Gastrocnemius medialis (tissue), 4 donors: ENCODE measurements around the gene ADAMTS2. TPM values are rescaled to one million over a fixed set of nuclear protein-coding genes. Genes with fewer than 3 reads are reported as not detected.

ENCODE experiments used
- ATAC-seq, 2 donors: fragments of 150-250 bp; one replicate each; pipeline ENCODE4 v1.9.1; 2016
- DNase-seq, 2 donors: peaks; one replicate each; pipeline ENCODE4 v3.0.0-alpha.2; 2019
- H3K27ac ChIP-seq, 4 donors: fragments of 200-600 bp; sonication (generic); 1 replicate in 1 of 4; 2 replicates in 3 of 4; pipeline ENCODE4 v1.5.1; 2016 to 2018; ENCODE audit warnings: mild to moderate bottlenecking in 2 of 4, moderate library complexity in 1 of 4
- H3K27me3 ChIP-seq, 3 donors: fragments of 200-600 bp; sonication (generic) in 2 of 3; 1 replicate in 1 of 3; 2 replicates in 2 of 3; pipeline versions ENCODE4 v1.5.1 to v1.6.0; 2016 to 2019; ENCODE audit warnings: mild to moderate bottlenecking in 1 of 3, moderate library complexity in 1 of 3
- H3K36me3 ChIP-seq, 2 donors: fragments of 200-600 bp; sonication (generic) in 1 of 2; one replicate each; pipeline ENCODE4 v1.5.1; 2017 to 2018
- H3K4me1 ChIP-seq, 2 donors: fragments of 200-600 bp; sonication (generic) in 1 of 2; one replicate each; pipeline ENCODE4 v1.5.1; 2016 to 2017; ENCODE audit warnings: mild to moderate bottlenecking in 2 of 2
- H3K4me3 ChIP-seq, 4 donors: fragments of 200-600 bp; sonication (generic) in 3 of 4; 1 replicate in 1 of 4; 2 replicates in 3 of 4; pipeline ENCODE4 v1.5.1; 2016 to 2019; ENCODE audit warnings: mild to moderate bottlenecking in 2 of 4
- H3K9me3 ChIP-seq, 3 donors: fragments of 200-600 bp; sonication (generic) in 2 of 3; 1 replicate in 1 of 3; 2 replicates in 2 of 3; pipeline ENCODE4 v1.5.1; 2016 to 2019
- CTCF ChIP-seq, 5 experiments: fragments of 450-650 bp in 3 of 5; fragments of 200-600 bp in 2 of 5; sonication (generic) in 2 of 5; IDR thresholded peaks in 4 of 5; conservative IDR thresholded peaks in 1 of 5; 1 replicate in 4 of 5; 2 replicates in 1 of 5; pipeline ENCODE4 v1.5.1; 2016 to 2019; ENCODE audit warnings: antibody characterized with exemption in 5 of 5, mild to moderate bottlenecking in 3 of 5, moderate library complexity in 3 of 5
- POLR2A ChIP-seq, 2 donors: fragments of 450-650 bp; IDR thresholded peaks; one replicate each; pipeline ENCODE4 v1.6.1; 2017; ENCODE audit warnings: antibody characterized with exemption in 2 of 2, mild to moderate bottlenecking in 2 of 2, moderate library complexity in 2 of 2
- in situ Hi-C, 4 donors: fragments of 200-750 bp; cut with MboI; loops; one replicate each; pipeline versions ENCODE4 v1.15.0 to v1.8.0; 2017; ENCODE audit warnings: low sequenced_read_pairs in 4 of 4
- intact Hi-C: fragments of 100-400 bp; cut with DNase I; formaldehyde crosslinking; loops from one replicate; pipeline ENCODE4 v1.15.1; 2023; ENCODE audit warnings: low total_unique reads
- total RNA-seq, 4 donors: library from RNA; depleted of rRNA; stranded (reverse); fragments of >200 nt; gene quantifications; one replicate each; pipeline versions ENCODE4 v1.1.0 to v1.2.3, GENCODE V29; 2016

The ADAMTS2 gene
- total RNA-seq, 4 donors from 2014 or later: 0.78 to 3.8 (median 2.0) TPM

- ATAC-seq: no peak
Observed at GRCh38 chr5:179378441-179379271, 33.4 kb upstream of the ADAMTS2 start.

GRCh38 chr5:179378116-179378440 lies 32.8 kb upstream of the ADAMTS2 start:
- Histone ChIP-seq H3K27me3 (no peaks in the 10 kb centered on the region), H3K4me1 (no peaks in the 10 kb centered on the region), H3K4me3 (no peak overlapping the region), H3K36me3 (no peaks in the 10 kb centered on the region), H3K9me3 (no peaks in the 10 kb centered on the region), H3K27ac (no peak overlapping the region)
- no peak for DNase-seq
- no peak for TF ChIP-seq CTCF (IDR thresholded peaks at IDR 0.05 in 4 of 5, conservative IDR thresholded peaks at IDR 0.05 in 1 of 5)
- no peak for TF ChIP-seq POLR2A (IDR thresholded peaks at IDR 0.05)
- in situ Hi-C loops (no loop called here), intact Hi-C loops (no loop called here)
- ATAC-seq: no peak

More at GRCh38 chr5:179378441-179379271, 33.4 kb upstream of the ADAMTS2 start:
- TF ChIP-seq CTCF (IDR thresholded peaks at IDR 0.05 in 4 of 5, conservative IDR thresholded peaks at IDR 0.05 in 1 of 5) (no peak), POLR2A (IDR thresholded peaks at IDR 0.05) (no peak)
- H3K4me1 ChIP-seq: no peaks in the 10 kb centered on the region
- no peak for DNase-seq
- H3K9me3 ChIP-seq: no peaks in the 10 kb centered on the region
- no peak overlapping the region for H3K4me3 ChIP-seq
- H3K27me3 ChIP-seq: no peaks in the 10 kb centered on the region
- no peaks in the 10 kb centered on the region for H3K36me3 ChIP-seq
- in situ Hi-C loops (no loop called here), intact Hi-C loops (no loop called here)
- no peak overlapping the region for H3K27ac ChIP-seq

GRCh38 chr5:179377421-179378115 lies 32.3 kb upstream of the ADAMTS2 start:
- no peak overlapping the region for H3K27ac ChIP-seq
- no peak overlapping the region for H3K4me3 ChIP-seq
- no peaks in the 10 kb centered on the region for H3K36me3 ChIP-seq
- intact Hi-C loops: no loop called here
- in situ Hi-C loops: no loop called here
- no peaks in the 10 kb centered on the region for H3K9me3 ChIP-seq
- no peak for ATAC-seq
- DNase-seq: no peak
- no peaks in the 10 kb centered on the region for H3K27me3 ChIP-seq
- TF ChIP-seq CTCF (IDR thresholded peaks at IDR 0.05 in 4 of 5, conservative IDR thresholded peaks at IDR 0.05 in 1 of 5) (no peak), POLR2A (IDR thresholded peaks at IDR 0.05) (no peak)
- no peaks in the 10 kb centered on the region for H3K4me1 ChIP-seq

- TF ChIP-seq CTCF (IDR thresholded peaks at IDR 0.05 in 4 of 5, conservative IDR thresholded peaks at IDR 0.05 in 1 of 5): no peak
- no peak for TF ChIP-seq POLR2A (IDR thresholded peaks at IDR 0.05)
- H3K27ac ChIP-seq: no peak overlapping the region
- in situ Hi-C loops (no loop called here), intact Hi-C loops (no loop called here)
- no peaks in the 10 kb centered on the region for H3K4me1 ChIP-seq
- H3K4me3 ChIP-seq: no peak overlapping the region
- H3K36me3 ChIP-seq: no peaks in the 10 kb centered on the region
- H3K9me3 ChIP-seq: no peaks in the 10 kb centered on the region
- no peaks in the 10 kb centered on the region for H3K27me3 ChIP-seq
- DNase-seq (no peak), ATAC-seq (no peak)
Observed at GRCh38 chr5:179376701-179377420, 31.6 kb upstream of the ADAMTS2 start.
